SH-SY5Y (cell line): ENCODE data around the gene NARS2.
A peak's percentile ranks its signal among the peaks of the same experiment; 100 is the strongest.

Source experiments
- GATA2 ChIP-seq: IDR thresholded peaks from 2 replicates; pipeline ENCODE4 v1.6.1; 2011; ENCODE audit warnings: mild to moderate bottlenecking, low read depth, low read length
- GATA3 ChIP-seq: IDR thresholded peaks from 2 replicates; pipeline ENCODE4 v1.6.1; 2011; ENCODE audit warnings: low read depth, mild to moderate bottlenecking, low read length, moderate library complexity

GRCh38 chr11:78424334-78425270 is 150.1 kb downstream of the NARS2 start:
- TF ChIP-seq GATA2 (peak; percentile 47; the same call in 1 of the 2 replicates), GATA3 (no peak)
